A172 (cell line): ENCODE measurements around the gene FANCC. TPM values are rescaled to one million over a fixed set of nuclear protein-coding genes. Genes with fewer than 3 reads are reported as not detected.
"Not testable (repeated sequence)": the region's sequence is repeated elsewhere in the genome, so short reads cannot be mapped to it uniquely, and the experiment has no call there.

Source experiments
- DNase-seq: peaks from one replicate; pipeline ENCODE4 v3.0.0-alpha.2; 2015; ENCODE audit warnings: low spot score
- total RNA-seq: library from RNA; depleted of rRNA; stranded (reverse); fragments of >200 nt; shearing (Covaris generic); gene quantifications from 2 replicates; pipeline ENCODE4 v1.2.3, GENCODE V29; 2014

Gene FANCC
- total RNA-seq, 1 experiment from 2014 or later, result 18.2 TPM

DNA sequence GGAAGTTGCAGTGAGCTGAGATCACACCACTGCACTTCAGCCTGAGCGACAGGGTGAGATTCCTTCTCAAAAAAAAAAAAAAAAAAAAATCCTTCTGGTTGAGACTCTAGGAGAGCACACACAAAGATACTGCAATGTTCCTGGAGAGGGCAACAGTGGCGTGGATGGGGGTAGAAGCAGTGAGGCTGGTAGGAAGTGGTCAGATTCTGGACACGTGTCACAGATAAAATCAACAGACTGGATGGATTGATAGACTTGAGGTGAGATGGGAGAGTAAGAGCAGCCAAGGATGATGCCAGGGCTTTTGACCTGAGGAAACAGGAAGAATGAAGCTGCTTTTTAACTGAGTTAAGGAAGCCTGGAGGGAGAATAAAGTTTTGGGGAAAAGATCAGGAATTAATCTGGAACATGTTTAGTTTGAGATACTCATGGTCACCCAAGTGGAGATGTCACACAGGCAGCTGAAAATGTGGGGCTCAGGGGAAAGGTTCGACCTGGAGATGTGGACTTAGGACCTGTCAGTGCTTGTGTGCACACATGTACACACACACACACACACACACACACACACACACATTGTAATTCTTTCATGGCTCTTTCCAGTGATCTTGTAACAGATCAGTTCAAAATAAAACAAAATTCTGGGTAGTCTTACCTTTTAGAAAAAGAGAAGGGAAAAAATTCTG is 88.1 kb downstream of the FANCC start:
- peak; percentile 6 for DNase-seq

DNA sequence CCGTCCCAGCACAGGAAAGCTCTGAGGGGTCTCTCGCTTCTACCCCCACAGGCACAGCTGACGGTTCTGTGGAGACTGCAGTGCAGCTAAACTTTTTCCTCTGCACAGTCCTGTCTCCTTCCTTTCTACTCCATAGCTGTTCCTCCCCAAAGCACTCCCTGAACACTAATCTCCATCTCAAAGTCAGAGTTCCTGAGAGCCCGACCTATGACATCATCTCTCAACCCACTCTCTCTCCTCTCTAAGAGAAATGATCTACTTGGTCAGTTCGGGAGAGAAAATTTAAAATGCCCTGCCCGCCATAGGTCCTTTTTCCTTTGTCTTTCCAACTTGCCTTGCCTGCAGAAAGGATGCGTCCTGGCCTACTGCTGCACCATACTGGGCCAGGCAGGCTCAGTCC is 90.6 kb downstream of the FANCC start:
- DNase-seq, result no peak

DNA sequence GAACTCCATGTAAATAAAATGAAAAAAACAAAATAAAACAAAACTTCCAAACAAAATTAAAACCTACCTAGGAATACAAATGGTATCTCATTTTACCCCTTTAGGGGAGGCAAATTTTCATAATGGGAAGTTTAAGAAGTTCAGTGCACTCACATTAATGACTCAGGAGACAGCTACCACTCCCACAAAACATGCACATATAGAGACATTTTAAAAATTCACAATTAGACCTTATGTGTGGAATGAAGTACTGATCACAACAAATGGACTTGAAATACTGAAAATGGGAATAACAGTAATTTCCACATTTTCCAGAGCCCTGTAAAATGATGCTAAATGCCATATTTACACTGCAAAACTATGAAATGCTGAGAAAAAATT is 91.8 kb downstream of the FANCC start:
- DNase-seq, result no peak

DNA sequence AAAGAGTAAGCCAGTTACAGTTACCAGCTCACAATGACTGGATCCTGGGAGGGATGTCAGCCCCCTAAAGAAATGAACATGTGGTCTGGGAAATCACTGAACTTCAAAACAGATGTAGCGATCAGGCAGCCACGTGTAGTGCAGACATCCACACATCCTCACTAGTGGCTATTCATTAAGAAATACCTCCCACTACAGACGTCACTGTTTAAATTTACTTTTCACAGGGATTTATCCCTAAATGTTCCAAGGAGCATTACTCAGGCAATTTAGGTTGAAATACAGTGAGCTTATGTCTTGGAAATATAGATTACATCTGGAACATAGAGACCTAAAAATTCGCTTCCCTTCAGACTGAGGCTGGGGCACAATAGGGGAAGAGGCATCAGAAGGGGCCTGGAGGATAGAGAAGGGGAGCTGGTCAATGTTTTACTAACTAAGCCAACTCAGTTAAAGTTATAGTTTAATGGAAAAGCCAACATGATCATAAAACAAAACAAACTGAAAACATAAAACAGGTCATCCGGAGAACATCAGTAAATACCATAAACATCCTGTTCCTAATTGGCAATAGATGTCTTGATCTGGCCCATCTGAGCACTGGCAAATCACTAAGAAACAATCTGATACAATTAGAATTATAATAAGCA is 92.3 kb downstream of the FANCC start:
- DNase-seq, result no peak

DNA sequence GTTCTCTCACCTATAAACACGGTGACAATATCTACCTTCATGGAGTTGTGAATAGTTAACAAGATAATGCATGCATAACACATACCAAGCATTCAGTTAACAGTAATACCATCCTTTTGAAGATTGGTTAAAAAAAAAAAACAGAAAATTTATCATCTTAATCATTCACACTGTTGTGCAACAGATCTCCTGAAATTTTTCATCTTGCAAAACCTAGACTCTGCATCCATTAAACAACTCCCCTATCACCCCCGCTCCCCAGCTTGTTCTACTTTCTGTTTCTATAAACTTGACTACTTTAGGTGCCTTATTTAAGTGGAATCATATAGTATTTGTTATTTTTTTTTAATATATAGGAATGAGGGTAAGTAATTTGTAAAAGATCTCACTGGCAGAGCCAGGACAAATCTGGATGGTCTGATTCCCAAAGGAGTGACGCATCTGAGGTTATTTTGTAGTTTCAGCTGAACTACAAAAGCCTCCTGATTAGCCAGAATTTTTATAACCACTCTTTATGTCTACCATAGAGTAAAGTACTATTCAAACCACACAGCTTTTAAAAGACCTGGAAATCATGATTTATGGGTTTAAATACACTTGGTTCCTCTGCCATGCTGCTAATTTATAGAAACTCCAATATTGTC is 93.0 kb downstream of the FANCC start:
- no peak for DNase-seq

DNA sequence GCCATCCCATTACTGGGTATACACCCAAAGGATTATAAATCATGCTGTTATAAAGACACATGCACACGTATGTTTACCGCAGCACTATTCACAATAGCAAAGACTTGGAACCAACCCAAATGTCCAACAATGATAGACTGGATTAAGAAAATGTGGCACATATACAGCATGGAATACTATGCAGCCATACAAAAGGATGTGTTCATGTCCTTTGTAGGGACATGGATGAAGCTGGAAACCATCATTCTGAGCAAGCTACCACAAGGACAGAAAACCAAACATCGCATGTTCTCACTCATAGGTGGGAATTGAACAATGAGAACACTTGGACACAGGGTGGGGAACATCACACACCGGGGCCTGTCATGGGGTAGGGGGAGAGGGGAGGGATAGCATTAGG is 97.2 kb downstream of the FANCC start:
- not testable (repeated sequence) for DNase-seq

DNA sequence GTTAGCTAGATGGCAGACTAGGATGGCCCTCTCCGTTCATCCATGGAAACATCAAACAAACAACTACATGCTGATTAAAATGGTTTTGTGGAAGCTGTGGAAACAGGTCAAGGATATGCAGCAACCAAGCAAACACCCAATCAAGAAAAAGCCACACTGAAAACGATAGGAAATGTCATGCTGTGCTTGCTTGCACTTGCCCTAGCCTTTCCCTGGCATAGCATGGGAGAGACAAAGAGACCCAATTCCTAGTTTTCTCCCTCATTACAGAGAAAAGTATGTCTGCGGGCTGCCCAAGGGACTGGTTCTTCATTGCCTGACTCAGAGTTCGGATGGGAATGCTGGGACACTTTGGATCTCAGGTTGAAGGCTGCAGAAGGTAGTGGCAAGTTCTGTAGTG is 98.7 kb downstream of the FANCC start:
- no peak for DNase-seq

DNA sequence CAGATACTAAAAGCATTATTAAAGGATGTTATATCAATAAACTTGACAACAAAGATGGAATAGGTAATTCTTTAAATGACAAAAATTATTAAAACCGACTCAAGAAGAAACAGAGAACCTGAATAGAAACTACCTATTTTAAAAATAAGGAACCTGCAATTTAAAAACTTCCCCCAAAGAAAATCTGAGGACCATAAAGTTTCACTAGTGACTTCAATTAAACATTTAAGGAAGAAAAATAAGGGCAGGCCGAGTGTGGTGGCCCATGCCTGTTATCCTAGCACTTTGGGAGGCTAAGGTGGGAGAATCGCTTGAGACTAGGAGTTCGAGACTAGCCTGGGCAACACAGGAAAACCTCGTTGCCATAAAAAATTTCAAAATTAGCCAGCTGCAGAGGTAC is 99.6 kb downstream of the FANCC start:
- DNase-seq, result no peak

DNA sequence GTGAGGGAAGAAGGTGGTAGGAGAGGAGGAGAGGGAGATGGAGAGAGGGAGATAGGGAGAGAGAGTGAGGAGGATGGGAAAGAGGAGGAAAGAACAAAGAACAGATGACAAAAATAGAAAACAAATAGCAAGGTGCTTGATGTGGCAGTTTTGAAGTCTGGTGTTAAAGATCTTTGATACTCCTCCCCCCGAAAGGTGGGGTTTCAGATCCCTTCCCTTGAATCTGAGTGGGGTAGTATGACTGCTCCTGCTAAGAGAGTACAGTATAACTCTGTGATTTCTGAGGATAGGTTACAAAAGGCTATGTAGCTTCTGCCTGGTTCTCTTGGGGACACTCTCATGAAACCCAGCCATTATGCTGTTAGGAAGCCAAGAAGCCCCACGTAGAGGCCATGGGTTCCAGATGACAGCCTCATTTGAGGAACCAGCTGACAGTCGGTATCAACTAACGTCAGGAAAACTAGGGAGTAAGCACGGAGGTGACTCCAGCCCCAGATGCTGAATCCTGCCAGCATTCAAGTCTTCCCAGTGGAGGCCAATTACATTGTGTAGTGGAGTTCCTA is 102.1 kb downstream of the FANCC start:
- DNase-seq, result no peak

DNA sequence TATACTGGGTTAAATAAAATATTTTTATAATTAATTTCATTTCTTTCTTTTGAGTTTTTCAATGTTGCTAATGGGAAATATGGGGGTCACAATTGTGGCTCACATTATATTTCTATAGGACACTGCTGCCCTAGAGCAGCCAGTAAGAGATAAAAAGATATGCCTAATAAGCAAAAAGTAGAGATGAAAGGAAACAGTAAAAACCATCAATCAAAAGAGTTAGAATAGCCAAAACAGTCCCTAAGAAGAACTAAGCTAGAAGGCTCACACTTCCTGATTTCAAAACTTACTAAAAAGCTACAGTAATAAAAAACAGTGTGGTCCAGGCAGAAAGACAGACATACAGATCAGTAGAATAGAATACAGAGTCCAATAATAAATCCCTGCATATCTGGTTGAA is 104.4 kb downstream of the FANCC start:
- no peak for DNase-seq

DNA sequence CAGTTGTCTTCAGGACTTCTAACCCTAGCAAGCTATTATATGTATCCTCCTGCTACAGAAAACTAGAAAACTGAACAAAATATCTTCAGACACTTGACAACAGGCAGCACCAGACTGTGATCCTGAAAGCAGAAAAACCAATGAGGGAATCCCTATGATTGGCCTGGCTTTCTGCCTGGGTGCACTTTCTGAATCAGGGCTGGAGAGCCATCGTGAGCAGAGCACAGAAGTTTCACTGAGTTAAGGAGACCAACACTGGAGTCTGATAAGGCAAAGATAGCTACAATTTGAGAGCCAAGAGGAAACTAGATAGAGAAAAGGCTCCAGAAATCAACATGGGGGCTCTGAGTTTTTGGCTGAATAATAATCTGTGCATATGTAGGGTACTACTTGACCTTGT is 106.5 kb downstream of the FANCC start:
- no peak for DNase-seq

DNA sequence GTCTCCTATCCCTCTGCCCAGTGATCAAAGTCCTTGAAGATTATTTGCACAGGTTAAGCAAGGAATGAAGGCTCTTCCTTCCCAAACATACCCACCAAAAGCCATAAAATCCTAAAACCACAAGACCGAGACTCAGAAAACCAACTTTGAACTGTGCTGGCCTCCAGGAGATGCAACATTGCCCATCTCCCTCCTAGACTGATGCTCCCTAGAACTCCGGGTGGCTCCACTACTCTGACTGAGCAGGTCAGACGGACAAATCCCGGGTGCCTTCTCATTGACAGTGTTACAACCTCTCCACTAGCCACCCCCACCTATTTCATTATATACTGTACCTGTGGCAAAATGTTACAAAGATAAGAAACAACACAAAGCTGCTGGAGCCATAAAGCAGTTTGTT is 110.1 kb downstream of the FANCC start:
- no peak for DNase-seq

DNA sequence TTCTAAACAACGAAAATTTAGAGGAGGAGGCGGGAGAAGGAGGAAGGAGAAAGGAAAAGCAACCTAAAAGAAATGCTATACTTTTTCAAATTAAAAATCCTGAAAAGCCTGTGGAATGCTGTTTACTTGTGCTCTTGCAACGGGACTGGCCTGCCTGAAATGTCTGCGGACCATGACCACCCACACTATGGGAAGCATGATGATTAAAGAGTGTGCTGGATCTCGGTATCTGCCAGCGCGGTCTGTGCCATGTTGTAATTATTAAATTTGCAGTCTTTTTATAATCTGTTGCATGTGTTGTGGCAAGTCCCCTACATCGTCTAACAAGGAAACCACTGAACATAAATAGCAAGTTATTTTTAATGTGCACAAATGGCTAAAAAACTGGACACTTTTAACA is 111.4 kb downstream of the FANCC start:
- no peak for DNase-seq

DNA sequence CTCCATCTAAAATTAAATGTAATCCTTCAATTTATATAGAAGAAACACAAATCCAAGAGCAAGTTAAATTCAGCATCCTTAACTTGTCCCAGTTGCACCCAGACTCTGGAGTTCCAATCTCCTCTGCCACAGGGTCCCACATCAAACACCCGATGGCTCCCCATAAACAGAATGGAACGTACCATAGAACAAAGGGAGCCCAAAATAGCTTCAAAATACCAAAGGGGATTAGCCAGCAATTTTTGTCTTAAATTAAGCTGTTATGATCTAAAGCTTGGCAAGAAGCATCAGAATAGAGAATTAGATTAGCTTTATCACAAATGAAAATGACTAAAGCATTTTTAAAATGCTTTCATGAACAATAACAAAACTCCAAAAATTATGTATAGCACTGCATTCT is 112.8 kb downstream of the FANCC start:
- DNase-seq, result no peak

DNA sequence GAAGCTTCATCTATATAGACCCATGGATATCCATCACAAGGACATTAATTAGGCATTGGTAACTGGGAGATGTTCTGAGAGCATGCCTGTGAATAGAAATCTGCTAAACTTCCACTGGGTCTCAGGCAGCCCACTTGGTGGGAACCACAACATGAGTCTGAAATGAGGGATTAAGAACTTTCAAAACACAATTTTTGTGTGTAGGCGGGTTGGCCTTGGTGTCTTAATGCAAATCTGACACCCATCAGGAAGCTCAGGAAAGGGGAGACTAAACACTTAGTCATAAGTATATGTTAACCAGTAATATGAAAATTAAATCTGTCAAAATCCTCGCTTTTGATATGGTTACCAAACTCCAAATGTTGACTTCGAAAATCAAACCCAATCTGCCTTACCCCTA is 113.2 kb downstream of the FANCC start:
- DNase-seq, result no peak

DNA sequence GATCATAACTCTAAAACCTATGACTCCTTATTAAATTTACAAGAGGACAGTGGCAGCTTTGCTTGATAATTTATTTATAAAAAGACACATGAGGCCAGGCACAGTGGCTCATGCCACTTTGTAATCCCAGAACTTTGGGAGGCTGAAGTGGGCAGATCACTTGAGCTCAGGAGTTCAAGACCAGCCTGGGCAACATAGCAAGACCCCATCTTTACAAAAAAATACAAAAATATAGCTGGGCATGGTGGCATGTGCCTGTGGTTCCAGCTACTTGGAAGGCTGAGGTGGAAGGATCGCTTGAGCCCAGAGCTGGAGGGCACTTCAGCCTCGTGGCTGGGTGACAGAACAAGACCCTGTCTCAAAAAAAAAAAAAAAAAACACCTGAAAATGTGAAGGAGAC is 114.5 kb downstream of the FANCC start:
- DNase-seq, result not testable (repeated sequence)

DNA sequence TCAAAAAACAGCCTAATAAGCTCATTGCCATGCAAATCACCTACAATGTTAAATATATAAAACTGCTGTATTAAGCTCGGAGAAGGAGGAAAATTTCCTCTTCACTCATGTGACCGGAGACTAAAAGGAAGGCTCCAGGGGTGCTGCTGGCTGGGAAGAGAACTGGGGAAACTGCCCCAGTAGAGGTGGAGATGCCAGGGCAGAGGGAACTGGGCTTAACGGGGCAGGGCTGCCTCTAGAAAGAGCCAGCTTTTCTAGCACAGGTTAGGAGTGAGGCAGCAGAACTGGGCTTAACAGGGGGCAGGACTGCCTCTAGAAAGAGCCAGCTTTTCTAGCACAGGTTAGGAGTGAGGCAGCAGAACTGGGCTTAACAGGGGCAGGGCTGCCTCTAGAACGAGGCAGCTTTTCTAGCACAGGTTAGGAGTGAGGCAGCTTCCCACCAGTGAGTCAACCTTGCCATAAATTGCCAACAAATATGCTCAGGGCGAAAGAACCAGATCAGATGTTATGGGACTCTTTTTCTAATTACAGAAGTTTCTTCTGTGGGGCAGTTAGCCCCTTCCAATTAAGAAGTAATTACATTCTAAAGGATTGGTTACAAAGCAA is 115.3 kb downstream of the FANCC start:
- no peak for DNase-seq

DNA sequence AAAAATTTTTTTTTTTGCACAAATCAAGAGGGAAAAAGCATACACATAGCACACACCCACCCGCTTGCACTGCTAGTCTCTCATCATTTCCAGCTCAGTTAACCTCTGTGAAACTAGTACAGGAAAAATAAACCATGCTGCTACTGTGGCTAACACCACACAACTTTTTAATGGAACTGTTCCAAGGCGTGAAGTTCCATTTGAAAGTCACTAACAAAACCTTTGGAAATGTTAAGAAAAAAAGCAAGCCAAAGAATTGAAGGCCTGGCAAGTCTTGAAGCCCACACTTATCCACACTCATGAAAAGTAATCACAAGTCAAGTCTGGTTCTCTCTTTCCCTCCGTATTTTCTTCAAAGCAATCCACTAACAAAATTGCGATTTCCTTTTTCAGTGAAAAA is 116.3 kb downstream of the FANCC start:
- no peak for DNase-seq

DNA sequence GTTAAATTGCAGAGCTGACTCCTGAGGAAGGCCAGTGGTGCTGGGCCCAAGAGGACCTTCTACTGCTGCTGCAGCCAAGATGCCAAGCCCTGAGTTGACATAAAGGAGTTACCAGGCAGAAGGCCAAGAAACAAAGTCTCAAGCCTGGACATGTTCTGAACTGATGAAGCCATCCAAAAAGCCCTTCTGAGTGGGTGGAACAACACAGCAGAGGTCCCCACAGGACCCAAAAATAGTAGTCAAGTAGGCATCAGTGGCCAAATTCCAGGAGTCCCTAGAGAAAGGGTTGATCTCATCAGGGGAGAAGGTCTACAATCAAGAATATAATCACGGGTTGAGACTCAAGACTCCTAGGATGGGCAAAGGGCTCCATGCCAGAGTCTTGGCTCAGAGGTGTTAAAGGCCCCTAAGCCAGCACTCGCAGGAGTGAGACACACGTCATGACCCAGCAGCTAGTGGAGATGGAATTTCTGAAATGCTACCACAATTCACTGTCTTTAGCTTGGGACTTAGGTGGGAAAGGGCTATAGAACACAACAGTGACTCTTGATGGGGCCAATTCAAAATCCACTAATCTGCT is 119.7 kb downstream of the FANCC start:
- peak; percentile 49 for DNase-seq

DNA sequence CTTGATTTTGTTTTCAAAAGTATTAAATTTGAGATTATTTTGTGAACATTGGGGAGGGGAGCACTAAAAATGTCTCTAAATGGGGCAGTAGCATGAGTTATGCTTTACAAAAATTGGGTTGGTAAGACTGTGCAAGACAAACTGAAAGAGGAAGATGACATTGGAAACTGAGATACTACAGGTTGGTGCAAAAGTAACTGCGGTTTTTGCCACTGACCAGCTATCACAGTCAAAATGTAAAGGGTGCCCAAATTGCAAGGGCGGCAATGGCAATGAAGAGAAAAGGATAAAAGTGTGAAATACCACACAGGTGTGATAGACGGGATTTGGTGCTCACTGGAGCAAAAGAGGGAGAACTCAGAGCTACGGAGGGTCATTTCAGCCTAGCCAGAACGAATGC is 124.0 kb downstream of the FANCC start:
- no peak for DNase-seq

DNA sequence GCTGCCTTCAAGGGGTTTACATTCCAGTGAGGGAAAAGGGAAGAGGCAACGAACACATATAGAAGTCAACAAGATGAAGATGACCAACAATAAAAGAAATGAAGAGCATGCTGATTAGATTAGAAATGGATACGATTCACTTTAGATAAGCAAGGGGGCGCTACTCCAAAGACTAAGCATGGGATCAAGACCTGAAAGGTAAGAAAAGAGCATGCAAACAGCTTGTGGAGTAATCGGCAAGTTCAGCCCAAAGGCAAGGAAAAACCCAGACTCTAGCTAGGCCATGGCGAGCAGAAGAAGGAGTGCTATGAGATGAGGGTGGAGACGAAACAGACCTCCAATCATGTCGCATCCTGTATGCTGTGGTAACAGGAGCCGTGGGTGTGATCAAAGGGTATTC is 124.4 kb downstream of the FANCC start:
- no peak for DNase-seq

DNA sequence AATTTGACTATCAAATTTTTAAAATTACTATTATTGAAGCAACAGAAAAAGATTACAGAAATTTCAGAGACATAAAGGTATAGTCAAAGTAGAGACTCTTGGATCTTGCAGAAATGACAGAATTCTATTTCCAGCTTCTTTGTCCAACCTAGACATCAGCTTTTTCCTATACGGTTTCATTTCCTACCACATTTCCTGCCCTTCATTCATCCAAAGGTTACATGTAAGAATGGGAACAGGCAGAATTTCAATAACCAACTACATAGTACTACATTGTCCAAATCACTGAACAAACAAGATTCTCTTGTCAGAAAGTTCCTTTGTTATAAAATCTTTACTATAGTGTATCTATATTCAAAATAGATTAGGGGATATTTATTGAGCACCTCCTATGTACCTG is 124.9 kb downstream of the FANCC start:
- DNase-seq, result no peak
